ENCODE results near the gene AKAP13. TPM values are rescaled to one million over a fixed set of nuclear protein-coding genes. Genes with fewer than 3 reads are reported as not detected.

The AKAP13 gene
- total and polyA plus RNA-seq, 2 of the 8 experiments (the other 6 are each of a cell fraction or from before 2014, with no cell fraction given), result 14.0 to 46.2 TPM

GRCh38 chr15:85621094-85621493, 240.7 kb downstream of the AKAP13 start:
- Histone ChIP-seq H3K18ac (ENCODE audit: extremely low read depth, low read length) (no peak overlapping the region), H2BK120ac (replicated peaks; ENCODE audit: low read depth, low read length) (no peak overlapping the region), H4K20me1 (replicated peaks in 1 of 2; ENCODE audit: control insufficient read depth in 1 of 2, insufficient read depth in 2 of 2, low read length in 2 of 2) (peaks cover 0 to 2% of the 10 kb centered on the region in 2 experiments), H2BK12ac (ENCODE audit: low read depth, low read length) (no peak overlapping the region), H2AFZ (ENCODE audit: low read length) (no peak overlapping the region), H3K9me3 (ENCODE audit: insufficient read depth in 2 of 2, low read depth in 1 of 2, low read length in 1 of 2) (no peaks in the 10 kb centered on the region), H3K79me1 (ENCODE audit: low read depth, low read length) (no peaks in the 10 kb centered on the region; the same call in none of the 2 replicates), H4K91ac (replicated peaks; ENCODE audit: insufficient read length, low read length) (no peak overlapping the region), H3K14ac (ENCODE audit: insufficient read length) (no peak overlapping the region), H3K56ac (replicated peaks; ENCODE audit: insufficient read length, low read depth, low read length) (no peak overlapping the region), H2BK20ac (ENCODE audit: low read length) (no peak overlapping the region), H2BK15ac (ENCODE audit: low read length) (no peak overlapping the region), H3K4me1 (replicated peaks in 1 of 4; ENCODE audit: control insufficient read depth in 3 of 4, insufficient read depth in 4 of 4, low read length in 3 of 4) (peaks cover 7 to 17% (median 8%) of the 10 kb centered on the region in 4 experiments; a peak in 6 of 7 replicates), H3K23me2 (ENCODE audit: low read depth, low read length) (no peaks in the 10 kb centered on the region), H2BK5ac (ENCODE audit: low read depth, low read length) (no peak overlapping the region), H3K79me2 (ENCODE audit: control insufficient read depth in 1 of 2, insufficient read depth in 2 of 2, low read length in 2 of 2) (no peaks in the 10 kb centered on the region), H3K27me3 (replicated peaks in 1 of 4; ENCODE audit: control insufficient read depth in 3 of 4, extremely low read depth in 1 of 4, insufficient read depth in 3 of 4, low read length in 3 of 4) (no peaks in the 10 kb centered on the region), H3K36me3 (ENCODE audit: control insufficient read depth in 2 of 4, insufficient read depth in 4 of 4, low read length in 3 of 4) (no peaks in the 10 kb centered on the region), H3K4me3 (ENCODE audit: extremely low read depth in 1 of 4, insufficient read depth in 2 of 4, low read depth in 3 of 4, low read length in 4 of 4) (no peak overlapping the region), H4K5ac (ENCODE audit: insufficient read length, low read depth, low read length) (no peak overlapping the region), H2AK5ac (ENCODE audit: low read depth, low read length) (no peak overlapping the region), H3K4me2 (ENCODE audit: insufficient read depth in 1 of 2, low read depth in 2 of 2, low read length in 2 of 2) (no peak overlapping the region), H3K27ac (ENCODE audit: low read depth, low read length) (no peak overlapping the region), H4K8ac (ENCODE audit: extremely low read depth, insufficient read depth, low read length) (no peak overlapping the region), H3K23ac (ENCODE audit: insufficient read length) (no peak overlapping the region), H3K9ac (replicated peaks in 1 of 4; ENCODE audit: extremely low read depth in 1 of 4, low read depth in 3 of 4, low read length in 3 of 4) (no peak overlapping the region), H3K4ac (replicated peaks; ENCODE audit: insufficient read length, low read depth, low read length) (no peak overlapping the region)
- CTCF ChIA-PET (ENCODE audit: partially characterized antibody), result no interaction called here
- TF ChIP-seq RFX5 (IDR thresholded peaks at IDR 0.05; ENCODE audit: borderline replicate concordance, low read depth, low read length) (no peak), MAX (IDR thresholded peaks at IDR 0.05) (no peak), NRF1 (IDR thresholded peaks at IDR 0.05; ENCODE audit: low read depth, low read length) (no peak), CHD2 (IDR thresholded peaks at IDR 0.05; ENCODE audit: low read length) (no peak), GTF2F1 (IDR thresholded peaks at IDR 0.05; ENCODE audit: borderline replicate concordance, low read depth, low read length) (no peak), SIN3A (conservative IDR thresholded peaks at IDR 0.05 in 1 of 2, IDR thresholded peaks at IDR 0.05 in 1 of 2; ENCODE audit: low read depth in 1 of 2, low read length in 2 of 2) (no peak), BACH1 (IDR thresholded peaks at IDR 0.05; ENCODE audit: low read length) (no peak), SUZ12 (IDR thresholded peaks at IDR 0.05; ENCODE audit: low read length) (no peak), TAF1 (IDR thresholded peaks at IDR 0.05; ENCODE audit: low read depth, low read length) (no peak), ZNF274 (IDR thresholded peaks at IDR 0.05; ENCODE audit: borderline replicate concordance, extremely low read depth, low read length) (no peak), POU5F1 (IDR thresholded peaks at IDR 0.05; ENCODE audit: low read depth, low read length) (no peak)
- POLR2A ChIA-PET (ENCODE audit: partially characterized antibody), result no interaction called here
- DNase-seq (ENCODE audit: low read depth in 1 of 2, low spot score in 2 of 2) (no peak), FAIRE-seq (no peak)
- WGBS, 2 experiments (ENCODE audit: extremely low coverage in 1 of 2, insufficient coverage in 1 of 2, insufficient read length in 1 of 2, insufficient replicate concordance in 2 of 2, low coverage in 1 of 2, low lambda C conversion rate in 2 of 2, missing lambda C conversion rate in 1 of 2), result 93% methylated on average over 4 of the region's 4 CpGs; no CpG with 5 or more reads in 1 of the 2 experiments

Measured in H1 (cell line).